ENCODE measurements around the gene PGS1. TPM values are rescaled to one million over a fixed set of nuclear protein-coding genes. Genes with fewer than 3 reads are reported as not detected.
"Not testable (repeated sequence)": the region's sequence is repeated elsewhere in the genome, so short reads cannot be mapped to it uniquely, and the experiment has no call there.

Gene PGS1
- total RNA-seq, 1 donor from 2014 or later: 41.8 TPM

- intact Hi-C loops (cut with DNase I): no loop called here
- H3K36me3 ChIP-seq: no peaks in the 10 kb centered on the region
- H3K27me3 ChIP-seq: no peaks in the 10 kb centered on the region
- DNase-seq (ENCODE audit: low spot score in 2 of 2): no peak
- H3K4me1 ChIP-seq: no peaks in the 10 kb centered on the region
- no peaks in the 10 kb centered on the region for H3K9me3 ChIP-seq
- TF ChIP-seq CTCF (IDR thresholded peaks at IDR 0.05): no peak
- no peak overlapping the region for H3K27ac ChIP-seq
- no peak overlapping the region for H3K4me3 ChIP-seq
Measured at GRCh38 chr17:78462148-78462547, 83.7 kb downstream of the PGS1 start.

- H3K4me1 ChIP-seq; H3K36me3 ChIP-seq; DNase-seq (ENCODE audit: low spot score in 2 of 2); H3K27ac ChIP-seq; H3K4me3 ChIP-seq; intact Hi-C loops (cut with DNase I); H3K27me3 ChIP-seq; H3K9me3 ChIP-seq: not testable (repeated sequence)
Measured at GRCh38 chr17:78466109-78466785, 87.8 kb downstream of the PGS1 start.

- no peaks in the 10 kb centered on the region for H3K4me1 ChIP-seq
- H3K4me3 ChIP-seq: no peak overlapping the region
- H3K27ac ChIP-seq: no peak overlapping the region
- intact Hi-C loops (cut with DNase I): no loop called here
- no peak for DNase-seq (ENCODE audit: low spot score in 2 of 2)
- H3K36me3 ChIP-seq: no peaks in the 10 kb centered on the region
- peaks cover 0 to 4% of the 10 kb centered on the region in 2 donors for H3K9me3 ChIP-seq
- no peak for TF ChIP-seq CTCF (IDR thresholded peaks at IDR 0.05)
- H3K27me3 ChIP-seq: no peaks in the 10 kb centered on the region
Measured at GRCh38 chr17:78466786-78467715, 88.6 kb downstream of the PGS1 start.

GRCh38 chr17:78468366-78468765, 89.9 kb downstream of the PGS1 start:
- Histone ChIP-seq H3K4me3 (no peak overlapping the region), H3K27me3 (no peaks in the 10 kb centered on the region), H3K4me1 (no peaks in the 10 kb centered on the region), H3K27ac (no peak overlapping the region), H3K36me3 (no peaks in the 10 kb centered on the region), H3K9me3 (peaks cover 0 to 4% of the 10 kb centered on the region in 2 donors)
- DNase-seq (ENCODE audit: low spot score in 2 of 2): no peak
- intact Hi-C loops (cut with DNase I): no loop called here
- no peak for TF ChIP-seq CTCF (IDR thresholded peaks at IDR 0.05)

- Histone ChIP-seq H3K27ac (no peak overlapping the region), H3K4me1 (no peaks in the 10 kb centered on the region), H3K4me3 (no peak overlapping the region), H3K9me3 (peaks cover 0 to 4% of the 10 kb centered on the region in 2 donors), H3K27me3 (no peaks in the 10 kb centered on the region), H3K36me3 (no peaks in the 10 kb centered on the region)
- no peak for TF ChIP-seq CTCF (IDR thresholded peaks at IDR 0.05)
- intact Hi-C loops (cut with DNase I): no loop called here
- DNase-seq (ENCODE audit: low spot score in 2 of 2): no peak
Measured at GRCh38 chr17:78469443-78469842, 91.0 kb downstream of the PGS1 start.

DNA sequence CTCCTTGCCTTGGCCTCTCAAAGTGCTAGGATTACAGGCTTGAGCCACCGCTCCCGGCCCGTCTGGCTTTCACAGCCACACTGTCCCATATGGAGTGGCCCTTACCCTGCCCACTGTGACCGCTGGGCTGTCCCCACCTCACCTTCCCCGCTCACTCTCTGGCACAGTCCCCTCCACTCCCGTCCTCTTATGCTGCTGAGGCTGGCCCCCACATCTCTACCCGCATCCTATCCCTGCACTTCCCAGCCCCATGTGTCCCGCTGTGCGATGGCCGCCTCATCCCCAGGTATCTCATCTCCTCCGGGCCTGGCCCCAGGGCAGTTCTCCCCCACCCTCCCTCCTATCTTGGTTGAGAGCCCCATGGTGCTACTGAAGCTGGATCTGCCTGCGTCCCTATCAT, 93.2 kb downstream of the PGS1 start:
- TF ChIP-seq CTCF (IDR thresholded peaks at IDR 0.05): no peak
- Histone ChIP-seq H3K27ac (no peak overlapping the region), H3K4me1 (no peaks in the 10 kb centered on the region), H3K36me3 (no peaks in the 10 kb centered on the region), H3K27me3 (no peaks in the 10 kb centered on the region), H3K4me3 (no peak overlapping the region), H3K9me3 (peaks cover 0 to 4% of the 10 kb centered on the region in 2 donors)
- intact Hi-C loops (cut with DNase I): no loop called here
- no peak for DNase-seq (ENCODE audit: low spot score in 2 of 2)

Measured in ascending aorta (tissue), 2 donors.